CD4-positive, CD25-positive, alpha-beta regulatory T cell (primary cell): ENCODE measurements around the gene USP2. TPM values are rescaled to one million over a fixed set of nuclear protein-coding genes. Genes with fewer than 3 reads are reported as not detected.

Experiments used
- ATAC-seq, 2 donors: fragments of 150-1000 bp; cut with Tn5 transposase; one replicate each; pipeline ENCODE4 v1.10.0; 2021; ENCODE audit warnings: low read depth in 2 of 2, moderate number of reproducible peaks in 2 of 2, moderate library complexity in 1 of 2
- DNase-seq, 3 donors: peaks; one replicate each; pipeline versions ENCODE4 v3.0.0 to v3.0.0-alpha.2; 2012 to 2022; ENCODE audit warnings: mixed read lengths in 1 of 3
- H3K27ac ChIP-seq: one replicate; pipeline ENCODE4 v1.7.0; 2013; ENCODE audit warnings: mild to moderate bottlenecking, low read length; ENCODE audit not compliant: insufficient read depth, poor library complexity, severe bottlenecking
- H3K27me3 ChIP-seq: one replicate; pipeline ENCODE4 v1.7.0; 2013; ENCODE audit warnings: low read length; ENCODE audit not compliant: control insufficient read depth, insufficient read depth
- H3K36me3 ChIP-seq: one replicate; pipeline ENCODE4 v1.7.0; 2013; ENCODE audit warnings: mild to moderate bottlenecking, low read length, moderate library complexity; ENCODE audit not compliant: control insufficient read depth, insufficient read depth
- H3K4me1 ChIP-seq: 2 replicates; pipeline ENCODE4 v1.7.0; 2013; ENCODE audit warnings: mild to moderate bottlenecking, low read length; ENCODE audit not compliant: insufficient read depth, control insufficient read depth, poor library complexity, severe bottlenecking
- H3K4me3 ChIP-seq: one replicate; pipeline ENCODE4 v1.7.0; 2013; ENCODE audit warnings: low read depth, mild to moderate bottlenecking, low read length, moderate library complexity
- H3K9me3 ChIP-seq, 2 experiments: 1 replicate in 1 of 2; 2 replicates in 1 of 2; pipeline ENCODE4 v1.7.0; 2013; ENCODE audit warnings: low read length in 2 of 2, mild to moderate bottlenecking in 1 of 2, moderate library complexity in 1 of 2; ENCODE audit not compliant: control insufficient read depth in 2 of 2
- H3K27ac Mint-ChIP-seq, 3 donors: one replicate each; pipeline ENCODE4 v1.8.0; 2020 to 2022; ENCODE audit warnings: mild to moderate bottlenecking in 3 of 3, mixed read lengths in 3 of 3, moderate library complexity in 2 of 3
- H3K27me3 Mint-ChIP-seq: one replicate; pipeline ENCODE4 v1.8.0; 2022; ENCODE audit warnings: mild to moderate bottlenecking, mixed read lengths
- H3K36me3 Mint-ChIP-seq: one replicate; pipeline ENCODE4 v1.8.0; 2020; ENCODE audit warnings: mixed read lengths
- H3K4me1 Mint-ChIP-seq, 4 donors: one replicate each; pipeline ENCODE4 v1.8.0; 2020 to 2022; ENCODE audit warnings: mixed read lengths in 4 of 4, mild to moderate bottlenecking in 1 of 4
- H3K4me3 Mint-ChIP-seq, 4 donors: one replicate each; pipeline ENCODE4 v1.8.0; 2020 to 2022; ENCODE audit warnings: mild to moderate bottlenecking in 4 of 4, mixed read lengths in 4 of 4, moderate library complexity in 3 of 4
- H3K9me3 Mint-ChIP-seq, 7 donors: one replicate each; pipeline ENCODE4 v1.8.0; 2020 to 2022; ENCODE audit warnings: mixed read lengths in 7 of 7, mild to moderate bottlenecking in 3 of 7, moderate library complexity in 2 of 7
- polyA plus RNA-seq, 4 donors: library from polyadenylated mRNA; unstranded; fragments of 300-500 nt; fragmentation: Illumina TruSeq; gene quantifications; one replicate each; pipeline ENCODE4 v1.2.3, GENCODE V29; 2021
- total RNA-seq: library from RNA; stranded (reverse); gene quantifications from one replicate; pipeline ENCODE4 v1.2.3, GENCODE V29; 2022

USP2 gene
- total and polyA plus RNA-seq, 5 donors from 2014 or later = 0.22 to 1.6 TPM; not detected in 3

- Mint-ChIP-seq H3K36me3 (no peaks in the 10 kb centered on the region), H3K4me1 (peaks cover 0 to 12% (median 0%) of the 10 kb centered on the region in 4 donors), H3K27ac (no peak overlapping the region), H3K27me3 (peaks cover 74% of the 10 kb centered on the region), H3K9me3 (peaks cover 0 to 2% (median 0%) of the 10 kb centered on the region in 7 donors), H3K4me3 (peak overlapping the region in 3 of 4 donors; percentile 41 to 59 (median 55))
- Histone ChIP-seq H3K27ac (no peak overlapping the region), H3K9me3 (no peaks in the 10 kb centered on the region), H3K27me3 (peaks cover 19% of the 10 kb centered on the region), H3K4me1 (no peaks in the 10 kb centered on the region), H3K36me3 (no peaks in the 10 kb centered on the region), H3K4me3 (no peak overlapping the region)
- no peak for DNase-seq
- no peak for ATAC-seq
Measured at GRCh38 chr11:119421941-119422808, 40.7 kb upstream of the USP2 start.

- Mint-ChIP-seq H3K27ac (no peak overlapping the region), H3K9me3 (peaks cover 0 to 2% (median 0%) of the 10 kb centered on the region in 7 donors), H3K27me3 (peaks cover 68% of the 10 kb centered on the region), H3K36me3 (peaks cover 3% of the 10 kb centered on the region), H3K4me3 (peak overlapping the region in 1 of 4 donors; percentile 23), H3K4me1 (peaks cover 0 to 12% (median 0%) of the 10 kb centered on the region in 4 donors)
- H3K27me3 ChIP-seq = peaks cover 19% of the 10 kb centered on the region
- ATAC-seq (no peak), DNase-seq (no peak)
- H3K36me3 ChIP-seq = no peaks in the 10 kb centered on the region
- H3K27ac ChIP-seq = no peak overlapping the region
- no peaks in the 10 kb centered on the region for H3K4me1 ChIP-seq
- no peaks in the 10 kb centered on the region for H3K9me3 ChIP-seq
- H3K4me3 ChIP-seq = no peak overlapping the region
Measured at GRCh38 chr11:119421351-119421750, 39.9 kb upstream of the USP2 start.

- no peak for ATAC-seq
- Mint-ChIP-seq H3K9me3 (peaks cover 0 to 2% (median 0%) of the 10 kb centered on the region in 7 donors), H3K36me3 (peaks cover 3% of the 10 kb centered on the region), H3K4me1 (peaks cover 0 to 12% (median 0%) of the 10 kb centered on the region in 4 donors), H3K4me3 (no peak overlapping the region), H3K27me3 (peaks cover 64% of the 10 kb centered on the region), H3K27ac (no peak overlapping the region)
- H3K4me1 ChIP-seq = no peaks in the 10 kb centered on the region
- peaks cover 18% of the 10 kb centered on the region for H3K27me3 ChIP-seq
- no peak overlapping the region for H3K4me3 ChIP-seq
- DNase-seq = no peak
- no peaks in the 10 kb centered on the region for H3K9me3 ChIP-seq
- H3K27ac ChIP-seq = no peak overlapping the region
- H3K36me3 ChIP-seq = no peaks in the 10 kb centered on the region
Measured at GRCh38 chr11:119420631-119421030, 39.1 kb upstream of the USP2 start.

GRCh38 chr11:119419834-119420492 is 38.5 kb upstream of the USP2 start:
- no peaks in the 10 kb centered on the region for H3K9me3 ChIP-seq
- no peaks in the 10 kb centered on the region for H3K4me1 ChIP-seq
- H3K27me3 ChIP-seq = peaks cover 16% of the 10 kb centered on the region
- peak overlapping the region in 1 of 4 donors; percentile 3 for H3K4me3 Mint-ChIP-seq
- no peaks in the 10 kb centered on the region for H3K36me3 ChIP-seq
- ATAC-seq (no peak), DNase-seq (no peak)
- peaks cover 60% of the 10 kb centered on the region for H3K27me3 Mint-ChIP-seq
- no peak overlapping the region for H3K4me3 ChIP-seq
- H3K27ac ChIP-seq = no peak overlapping the region
- peaks cover 0 to 12% (median 0%) of the 10 kb centered on the region in 4 donors for H3K4me1 Mint-ChIP-seq
- peaks cover 3% of the 10 kb centered on the region for H3K36me3 Mint-ChIP-seq
- peaks cover 0 to 2% (median 0%) of the 10 kb centered on the region in 7 donors for H3K9me3 Mint-ChIP-seq
- H3K27ac Mint-ChIP-seq = no peak overlapping the region

- H3K27ac ChIP-seq = no peak overlapping the region
- H3K27me3 Mint-ChIP-seq = peaks cover 53% of the 10 kb centered on the region
- no peaks in the 10 kb centered on the region for H3K4me1 ChIP-seq
- no peak overlapping the region for H3K4me3 Mint-ChIP-seq
- peaks cover 0 to 12% (median 0%) of the 10 kb centered on the region in 4 donors for H3K4me1 Mint-ChIP-seq
- no peak overlapping the region for H3K27ac Mint-ChIP-seq
- no peaks in the 10 kb centered on the region for H3K36me3 ChIP-seq
- no peak overlapping the region for H3K4me3 ChIP-seq
- H3K9me3 ChIP-seq = peaks cover 0 to 2% of the 10 kb centered on the region in 2 experiments
- DNase-seq (no peak), ATAC-seq (no peak)
- peaks cover 0 to 2% (median 0%) of the 10 kb centered on the region in 7 donors for H3K9me3 Mint-ChIP-seq
- H3K27me3 ChIP-seq = peaks cover 10% of the 10 kb centered on the region
- H3K36me3 Mint-ChIP-seq = peaks cover 3% of the 10 kb centered on the region
Measured at GRCh38 chr11:119419246-119419645, 37.8 kb upstream of the USP2 start.

- H3K27me3 Mint-ChIP-seq = peaks cover 48% of the 10 kb centered on the region
- no peak overlapping the region for H3K4me3 Mint-ChIP-seq
- Histone ChIP-seq H3K36me3 (no peaks in the 10 kb centered on the region), H3K4me3 (no peak overlapping the region), H3K27ac (no peak overlapping the region), H3K27me3 (peaks cover 9% of the 10 kb centered on the region), H3K4me1 (no peaks in the 10 kb centered on the region), H3K9me3 (peaks cover 0 to 2% of the 10 kb centered on the region in 2 experiments)
- no peak overlapping the region for H3K27ac Mint-ChIP-seq
- H3K4me1 Mint-ChIP-seq = peaks cover 0 to 11% (median 0%) of the 10 kb centered on the region in 4 donors
- DNase-seq = no peak
- ATAC-seq = no peak
- H3K9me3 Mint-ChIP-seq = peaks cover 0 to 2% (median 0%) of the 10 kb centered on the region in 7 donors
- peaks cover 3% of the 10 kb centered on the region for H3K36me3 Mint-ChIP-seq
Measured at GRCh38 chr11:119418759-119419158, 37.3 kb upstream of the USP2 start.

GRCh38 chr11:119417726-119418540 is 36.4 kb upstream of the USP2 start:
- Histone ChIP-seq H3K27me3 (peaks cover 9% of the 10 kb centered on the region), H3K4me1 (no peaks in the 10 kb centered on the region), H3K9me3 (peaks cover 0 to 2% of the 10 kb centered on the region in 2 experiments), H3K27ac (no peak overlapping the region), H3K36me3 (no peaks in the 10 kb centered on the region), H3K4me3 (no peak overlapping the region)
- Mint-ChIP-seq H3K27me3 (peaks cover 43% of the 10 kb centered on the region), H3K36me3 (peaks cover 3% of the 10 kb centered on the region), H3K4me1 (peaks cover 0 to 10% (median 0%) of the 10 kb centered on the region in 4 donors), H3K9me3 (peaks cover 0 to 2% (median 0%) of the 10 kb centered on the region in 7 donors), H3K27ac (no peak overlapping the region), H3K4me3 (peak overlapping the region in 1 of 4 donors; percentile 43)
- no peak for ATAC-seq
- DNase-seq = no peak
